SK-N-SH (cell line): ENCODE measurements around the gene ICAM5. TPM values are rescaled to one million over a fixed set of nuclear protein-coding genes. Genes with fewer than 3 reads are reported as not detected.

Experiments used
- CTCF ChIA-PET: fragments of 300-600, 350-600 bp; formaldehyde crosslinking; extraction: SDS; loops from one replicate; lab custom pipeline; 2021; lab: Yijun Ruan, JAX
- POLR2A ChIA-PET: fragments of 350-600 bp; sonication (Branson Sonifier 250); formaldehyde crosslinking; extraction: SDS; loops from one replicate; lab custom pipeline; 2020; ENCODE audit warnings: antibody characterized with exemption, inconsistent platforms; lab: Yijun Ruan, JAX
- DNase-seq: peaks from one replicate; pipeline ENCODE4 v3.0.0; 2012
- H2AFZ ChIP-seq: fragments of 200-600 bp; sonication (generic); 2 replicates; pipeline ENCODE4 v1.8.1; 2016; ENCODE audit warnings: antibody characterized with exemption, mild to moderate bottlenecking, low read depth
- H3F3A ChIP-seq: fragments of 200-600 bp; sonication (generic); replicated peaks from 2 replicates; pipeline ENCODE3; 2016; ENCODE audit warnings: antibody characterized with exemption, mild to moderate bottlenecking; ENCODE audit not compliant: insufficient read depth
- H3K27ac ChIP-seq, 2 experiments: fragments of 200-500 bp in 1 of 2; fragments of 200-600 bp in 1 of 2; sonication (Bioruptor generic) in 1 of 2; sonication (generic), shearing (Covaris generic) in 1 of 2; 2 replicates each; pipeline versions ENCODE4 v1.5.1 to v1.6.1; 2014 to 2016; ENCODE audit warnings: low read depth in 2 of 2, inconsistent platforms in 1 of 2, low read length in 1 of 2, mild to moderate bottlenecking in 1 of 2, mixed read lengths in 1 of 2
- H3K27me3 ChIP-seq: fragments of 200-600 bp; sonication (generic), shearing (Covaris generic); 2 replicates; pipeline ENCODE4 v1.6.1; 2016; ENCODE audit warnings: mixed run types; ENCODE audit not compliant: insufficient read depth
- H3K36me3 ChIP-seq, 2 experiments: fragments of 200-500 bp in 1 of 2; fragments of 200-600 bp in 1 of 2; sonication (Bioruptor generic) in 1 of 2; sonication (generic) in 1 of 2; replicated peaks in 1 of 2; 2 replicates each; pipeline versions ENCODE3 to v1.5.1; 2014 to 2016; ENCODE audit warnings: low read length in 1 of 2, mild to moderate bottlenecking in 1 of 2; ENCODE audit not compliant: insufficient read depth in 2 of 2, control insufficient read depth in 1 of 2
- H3K4me1 ChIP-seq, 2 experiments: fragments of 200-500 bp in 1 of 2; fragments of 200-600 bp in 1 of 2; sonication (Bioruptor generic) in 1 of 2; sonication (generic), shearing (Covaris generic) in 1 of 2; 2 replicates each; pipeline versions ENCODE4 v1.5.1 to v1.6.1; 2014 to 2016; ENCODE audit warnings: low read depth in 1 of 2, low read length in 1 of 2, mixed run types in 1 of 2; ENCODE audit not compliant: insufficient read depth in 2 of 2, control insufficient read depth in 1 of 2
- H3K4me2 ChIP-seq: fragments of 200-600 bp; sonication (generic), shearing (Covaris generic); 2 replicates; pipeline ENCODE4 v1.6.1; 2017; ENCODE audit warnings: mixed run types
- H3K4me3 ChIP-seq, 2 experiments: fragments of 200-500 bp in 1 of 2; fragments of 200-600 bp in 1 of 2; sonication (Bioruptor generic) in 1 of 2; sonication (generic), shearing (Covaris generic) in 1 of 2; 2 replicates each; pipeline versions ENCODE4 v1.5.1 to v1.8.1; 2014 to 2016; ENCODE audit warnings: low read depth in 2 of 2, inconsistent platforms in 1 of 2, low read length in 1 of 2, mild to moderate bottlenecking in 1 of 2, mixed read lengths in 1 of 2, moderate library complexity in 1 of 2
- H3K79me2 ChIP-seq: fragments of 200-600 bp; sonication (generic); 2 replicates; pipeline ENCODE4 v1.8.1; 2017; ENCODE audit warnings: mild to moderate bottlenecking; ENCODE audit not compliant: insufficient read depth
- H3K9ac ChIP-seq: fragments of 200-600 bp; sonication (generic); 2 replicates; pipeline ENCODE4 v1.6.1; 2017; ENCODE audit warnings: mixed run types
- H3K9me2 ChIP-seq: fragments of 200-600 bp; sonication (generic); 2 replicates; pipeline ENCODE4 v1.6.1; 2017; ENCODE audit warnings: mixed run types
- H3K9me3 ChIP-seq: fragments of 200-600 bp; sonication (generic); 2 replicates; pipeline ENCODE4 v1.6.1; 2017; ENCODE audit warnings: mixed run types, mild to moderate bottlenecking, moderate library complexity
- H4K20me1 ChIP-seq: fragments of 200-600 bp; sonication (generic); 2 replicates; pipeline ENCODE4 v1.6.1; 2017; ENCODE audit warnings: mild to moderate bottlenecking, mixed run types; ENCODE audit not compliant: insufficient read depth
- CTCF ChIP-seq: fragments of 200-600 bp; sonication (generic); IDR thresholded peaks from 2 replicates; pipeline ENCODE4 v1.6.1; 2017; ENCODE audit warnings: antibody characterized with exemption, mild to moderate bottlenecking, moderate library complexity
- ELF1 ChIP-seq: IDR thresholded peaks from 2 replicates; pipeline ENCODE4 v1.4.0; 2012
- EP300 ChIP-seq, 2 experiments: IDR thresholded peaks; 2 replicates each; pipeline versions ENCODE4 v1.4.0 to v1.6.1; 2012; ENCODE audit warnings: borderline replicate concordance in 1 of 2, low read depth in 1 of 2, low read length in 1 of 2
- FOSL2 ChIP-seq: IDR thresholded peaks from 2 replicates; pipeline ENCODE4 v1.4.0; 2012; ENCODE audit warnings: low read depth, mild to moderate bottlenecking, moderate library complexity, borderline replicate concordance
- FOXJ3 ChIP-seq: sonication (generic); formaldehyde crosslinking; IDR thresholded peaks from 2 replicates; pipeline ENCODE4 v1.5.1; 2020; ENCODE audit warnings: mild to moderate bottlenecking, missing genetic modification reagents
- GABPA ChIP-seq: IDR thresholded peaks from 2 replicates; pipeline ENCODE4 v1.4.0; 2012; ENCODE audit warnings: low read depth, mild to moderate bottlenecking
- GATA2 ChIP-seq: sonication (generic); formaldehyde crosslinking; IDR thresholded peaks from 2 replicates; pipeline ENCODE4 v1.5.0; 2020; ENCODE audit warnings: mild to moderate bottlenecking, missing genetic modification reagents
- MXI1 ChIP-seq: IDR thresholded peaks from 2 replicates; pipeline ENCODE4 v1.6.1; 2012; ENCODE audit warnings: mild to moderate bottlenecking, low read depth, low read length, improper control_type of control experiment
- NRF1 ChIP-seq: IDR thresholded peaks from 2 replicates; pipeline ENCODE4 v1.6.1; 2012; ENCODE audit warnings: low read depth, mild to moderate bottlenecking, low read length
- POLR2AphosphoS5 ChIP-seq: IDR thresholded peaks from 2 replicates; pipeline ENCODE4 v1.6.1; 2012; ENCODE audit warnings: low read depth, low read length
- RAD21 ChIP-seq: IDR thresholded peaks from 2 replicates; pipeline ENCODE4 v1.6.1; 2012; ENCODE audit warnings: mild to moderate bottlenecking, low read length
- RCOR1 ChIP-seq: fragments of 150-350 bp; IDR thresholded peaks from 2 replicates; pipeline ENCODE4 v1.6.1; 2017; ENCODE audit warnings: antibody characterized with exemption, low read length
- RFX5 ChIP-seq: IDR thresholded peaks from 2 replicates; pipeline ENCODE4 v1.6.1; 2012; ENCODE audit warnings: mild to moderate bottlenecking, improper control_type of control experiment, low read length
- SIN3A ChIP-seq: IDR thresholded peaks from 2 replicates; pipeline ENCODE4 v1.6.1; 2012; ENCODE audit warnings: low read depth, mild to moderate bottlenecking, low read length, moderate library complexity, borderline replicate concordance
- TCF12 ChIP-seq: IDR thresholded peaks from 2 replicates; pipeline ENCODE4 v1.4.0; 2012
- TEAD4 ChIP-seq: IDR thresholded peaks from 2 replicates; pipeline ENCODE4 v1.4.0; 2012; ENCODE audit warnings: mild to moderate bottlenecking, borderline replicate concordance; ENCODE audit not compliant: insufficient read depth
- ZBTB33 ChIP-seq: IDR thresholded peaks from 2 replicates; pipeline ENCODE4 v1.4.0; 2012; ENCODE audit warnings: low read depth, borderline replicate concordance
- WGBS: methylation state at CpG from one replicate; pipeline ENCODE4 v1.1.6; 2017; ENCODE audit warnings: low lambda C conversion rate; 5-methylcytosine and 5-hydroxymethylcytosine counted together
- polyA plus RNA-seq, 3 experiments: library from polyadenylated mRNA; depleted of rRNA; stranded (reverse); fragments of >200 nt; gene quantifications; 2 replicates each; pipeline ENCODE4 v1.2.3, GENCODE V29; 2012
- TF ChIP-seq, protein P1 (sequence below): fragments of 150-350 bp; IDR thresholded peaks from 2 replicates; pipeline ENCODE4 v1.6.1; 2017; ENCODE audit warnings: antibody characterized with exemption, low read length, low read depth, borderline replicate concordance

Gene ICAM5
- polyA plus RNA-seq, 1 of the 3 experiments (the other 2 are of a cell fraction) = 5.2 TPM

DNA sequence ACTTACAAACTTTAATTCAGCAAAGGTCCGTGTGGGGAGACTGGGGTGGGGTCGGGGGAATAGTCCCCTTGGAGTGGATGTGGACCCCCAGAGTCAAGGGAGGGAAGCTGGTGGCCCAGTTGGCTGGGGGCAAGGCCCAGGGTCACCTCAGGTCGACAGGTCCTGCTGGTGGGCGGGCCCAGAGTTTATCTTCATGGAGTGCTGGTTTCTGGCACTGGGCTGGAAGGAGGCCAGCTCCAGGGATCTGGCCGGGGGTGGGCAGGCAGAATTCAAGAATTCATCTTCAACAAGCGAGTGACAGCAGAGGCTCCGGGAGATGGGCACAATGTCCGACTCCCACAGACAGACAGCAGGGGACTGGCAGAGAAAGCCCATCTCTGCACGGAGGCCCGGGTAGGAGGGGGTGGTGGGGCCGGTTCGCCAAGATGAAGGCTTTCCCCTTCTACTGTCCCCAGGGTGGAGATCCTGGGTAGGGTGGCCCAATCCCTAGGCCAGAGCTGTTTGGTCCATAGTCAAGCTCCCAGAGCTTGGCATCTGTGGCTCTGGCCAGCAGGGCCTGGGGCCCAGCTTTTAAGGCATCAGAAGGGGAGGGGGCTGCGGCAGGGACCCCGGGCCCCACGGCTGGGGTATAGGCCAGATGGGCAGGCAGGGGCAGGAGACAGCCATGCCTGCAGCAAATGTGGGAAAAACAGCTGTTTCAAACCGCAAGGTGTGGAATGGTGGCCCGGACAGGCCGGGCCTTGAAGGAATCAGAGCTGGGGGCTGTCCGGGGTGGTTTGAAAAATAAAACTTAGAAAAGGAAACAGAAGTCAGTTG lies 26.7 kb downstream of the ICAM5 start:
- peaks cover 12% of the 10 kb centered on the region; the same call in 1 of the 2 replicates for H3K79me2 ChIP-seq
- H3K9ac ChIP-seq = peak overlapping the region; percentile 68; the same call in 1 of the 2 replicates
- H4K20me1 ChIP-seq = no peaks in the 10 kb centered on the region
- H3K27ac ChIP-seq = peak overlapping the region; percentile 37 to 85
- peak overlapping the region; percentile 73 to 79; a peak in 3 of 4 replicates for H3K4me3 ChIP-seq
- H2AFZ ChIP-seq = peak overlapping the region; percentile 86; the same call in 1 of the 2 replicates
- TF ChIP-seq FOXJ3 = no peak
- no peak for TF ChIP-seq POLR2AphosphoS5
- no peak for TF ChIP-seq RFX5
- TF ChIP-seq ELF1 = no peak
- TF ChIP-seq, protein P1, sequence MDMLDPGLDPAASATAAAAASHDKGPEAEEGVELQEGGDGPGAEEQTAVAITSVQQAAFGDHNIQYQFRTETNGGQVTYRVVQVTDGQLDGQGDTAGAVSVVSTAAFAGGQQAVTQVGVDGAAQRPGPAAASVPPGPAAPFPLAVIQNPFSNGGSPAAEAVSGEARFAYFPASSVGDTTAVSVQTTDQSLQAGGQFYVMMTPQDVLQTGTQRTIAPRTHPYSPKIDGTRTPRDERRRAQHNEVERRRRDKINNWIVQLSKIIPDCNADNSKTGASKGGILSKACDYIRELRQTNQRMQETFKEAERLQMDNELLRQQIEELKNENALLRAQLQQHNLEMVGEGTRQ = no peak
- TF ChIP-seq GABPA = no peak
- no peak for TF ChIP-seq CTCF
- TF ChIP-seq GATA2 (CRISPR knock-in tag) = no peak
- TF ChIP-seq EP300 (IDR thresholded peaks at IDR 0.05; ENCODE audit: borderline replicate concordance in 1 of 2, low read depth in 1 of 2, low read length in 1 of 2) = no peak
- no peak for TF ChIP-seq TCF12
- TF ChIP-seq ZBTB33 = no peak
- TF ChIP-seq MXI1 = no peak
- no peak for TF ChIP-seq NRF1
- no peak for TF ChIP-seq RCOR1
- TF ChIP-seq RAD21 = no peak
- TF ChIP-seq TEAD4 = no peak
- no peak for TF ChIP-seq SIN3A
- TF ChIP-seq FOSL2 = no peak
- WGBS = 47% methylated on average over 13 of the region's 19 CpGs
- H3K36me3 ChIP-seq = peaks cover 4 to 28% of the 10 kb centered on the region in 2 experiments
- H3K4me1 ChIP-seq = peaks cover 0 to 17% of the 10 kb centered on the region in 2 experiments; a peak in 1 of 4 replicates
- H3K9me3 ChIP-seq = no peaks in the 10 kb centered on the region
- ChIA-PET CTCF (interaction anchor here (0.9 to 3.2 kb wide), 7 partner anchors 14 to 74 kb away, joined by 3 to 16 read pairs (median 3); partner anchors contain the start of gene ICAM1), POLR2A (interaction anchor here (0.8 to 1.4 kb wide), 4 partner anchors 9 to 64 kb away, joined by 3 to 8 read pairs (median 4); partner anchors contain the start of genes ICAM1, RAVER1 and TYK2)
- peak; percentile 88 for DNase-seq
- peaks cover 6% of the 10 kb centered on the region for H3F3A ChIP-seq
- H3K27me3 ChIP-seq = no peaks in the 10 kb centered on the region
- H3K4me2 ChIP-seq = peak overlapping the region; percentile 87; the same call in 1 of the 2 replicates
- H3K9me2 ChIP-seq = no peaks in the 10 kb centered on the region
